DMS79 treated with DMSO at 0.1 percent for 48 hours (cell line): ENCODE data around the gene TMEM74B.

Experiments used
- DNase-seq: peaks from one replicate; lab custom pipeline; 2025; lab: John Stamatoyannopoulos, UW

Gene TMEM74B

GRCh38 chr20:1137236-1137635 is 47.5 kb downstream of the TMEM74B start:
- DNase-seq: no peak

GRCh38 chr20:1134836-1135235 is 49.9 kb downstream of the TMEM74B start:
- DNase-seq: no peak

GRCh38 chr20:1134355-1134754 is 50.4 kb downstream of the TMEM74B start:
- DNase-seq: no peak

GRCh38 chr20:1131354-1131753 is 53.4 kb downstream of the TMEM74B start:
- no peak for DNase-seq

GRCh38 chr20:1130847-1131246 is 53.9 kb downstream of the TMEM74B start:
- DNase-seq: no peak
